AG08396 (cell line): ENCODE results near the gene IRF2BP1.

Source experiments
- DNase-seq: peaks from one replicate; pipeline ENCODE4 v3.0.0; 2012; ENCODE audit warnings: low spot score, mixed read lengths

The IRF2BP1 gene

GRCh38 chr19:45885556-45886426 lies at the start of gene IRF2BP1:
Gene IRF2BP1, minus strand, starts transcription at chr19:45886141. Its CDS starts 367 bp downstream, at chr19:45885774.
- peak; percentile 94 for DNase-seq

- DNase-seq = no peak
These were observed 49.3 kb upstream of the IRF2BP1 start for GRCh38 chr19:45935267-45935666.

- DNase-seq = no peak
These were observed 48.8 kb upstream of the IRF2BP1 start for GRCh38 chr19:45934551-45935230.

- no peak for DNase-seq
These were observed 47.8 kb upstream of the IRF2BP1 start for GRCh38 chr19:45933759-45934158.

GRCh38 chr19:45931055-45931454 lies 45.1 kb upstream of the IRF2BP1 start:
- no peak for DNase-seq

GRCh38 chr19:45929247-45929646 lies 43.3 kb upstream of the IRF2BP1 start:
- DNase-seq = no peak

- peak; percentile 99 for DNase-seq
These were observed 41.8 kb upstream of the IRF2BP1 start for GRCh38 chr19:45927565-45928261.

GRCh38 chr19:45924891-45925447 lies 39.0 kb upstream of the IRF2BP1 start:
- no peak for DNase-seq

GRCh38 chr19:45922281-45922680 lies 36.3 kb upstream of the IRF2BP1 start:
- DNase-seq = no peak

- DNase-seq = no peak
These were observed 34.5 kb upstream of the IRF2BP1 start for GRCh38 chr19:45920458-45920857.

GRCh38 chr19:45919678-45920077 lies 33.7 kb upstream of the IRF2BP1 start:
- DNase-seq = no peak

- DNase-seq = no peak
These were observed 32.8 kb upstream of the IRF2BP1 start for GRCh38 chr19:45918721-45919120.

GRCh38 chr19:45917421-45918091 lies 31.6 kb upstream of the IRF2BP1 start:
- DNase-seq = no peak

- DNase-seq = no peak
These were observed 28.2 kb upstream of the IRF2BP1 start, which contains the start of gene NANOS2 for GRCh38 chr19:45913874-45914830. Gene NANOS2, minus strand, starts transcription at chr19:45914778. Its CDS starts 85 bp downstream, at chr19:45914693.

GRCh38 chr19:45911291-45911690 lies 25.4 kb upstream of the IRF2BP1 start:
- DNase-seq = no peak

GRCh38 chr19:45908956-45909355 lies 23.0 kb upstream of the IRF2BP1 start:
- DNase-seq = no peak

GRCh38 chr19:45906221-45906620 lies 20.3 kb upstream of the IRF2BP1 start:
- no peak for DNase-seq

GRCh38 chr19:45905011-45905410 lies 19.1 kb upstream of the IRF2BP1 start:
- no peak for DNase-seq

GRCh38 chr19:45902651-45903625 lies 17.0 kb upstream of the IRF2BP1 start:
- DNase-seq = peak; percentile 100
